Measurements from ENCODE around the gene DDB1.

Gene DDB1

DNA sequence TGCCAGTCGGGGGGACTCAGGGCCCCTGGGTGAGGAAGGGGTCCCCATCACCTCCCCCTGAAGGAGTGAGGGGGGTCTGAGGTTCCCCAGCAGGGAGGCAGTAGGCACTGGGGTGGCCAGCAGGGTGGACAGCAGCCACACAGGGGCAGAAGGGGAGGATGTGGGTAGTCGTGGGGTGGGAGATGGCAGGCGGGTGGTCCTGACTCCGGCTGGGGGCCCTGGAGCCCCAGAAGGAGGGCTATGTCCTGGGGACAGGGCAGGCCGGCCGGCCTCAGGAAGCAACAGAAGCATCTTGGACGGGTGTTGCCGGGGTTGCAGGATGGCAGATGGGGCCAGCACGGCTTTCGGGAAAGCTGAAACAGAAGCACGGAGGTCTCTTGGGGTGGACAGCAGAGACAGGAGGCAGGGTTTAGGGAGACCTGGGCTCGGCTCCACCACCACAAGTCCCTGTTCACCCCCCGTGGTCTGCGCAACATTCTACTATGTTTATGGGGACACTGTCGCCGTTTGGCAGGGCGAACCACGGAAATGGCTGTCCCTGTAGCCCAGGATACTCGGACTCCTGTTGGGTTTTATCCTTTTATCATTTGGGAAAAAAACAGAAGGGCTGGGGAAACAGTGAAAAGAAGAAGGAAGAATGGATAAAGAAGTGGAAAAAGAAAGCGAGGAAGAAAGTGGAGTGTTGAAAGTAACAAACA is 51.9 kb downstream of the DDB1 start:
- H3K27ac ChIP-seq (ENCODE audit: low read depth, low read length, poor library complexity, severe bottlenecking): no peak overlapping the region
- H3K4me3 ChIP-seq (ENCODE audit: low read depth, low read length, poor library complexity, severe bottlenecking): no peak overlapping the region
- no peaks in the 10 kb centered on the region for H3K9me3 ChIP-seq (ENCODE audit: low read length)
- no peaks in the 10 kb centered on the region for H3F3A ChIP-seq (ENCODE audit: insufficient read depth, low read length)
- no peak overlapping the region for H3K4me2 ChIP-seq (ENCODE audit: low read length)
- no peaks in the 10 kb centered on the region for H3K9me2 ChIP-seq (ENCODE audit: low read depth, low read length)
- no peaks in the 10 kb centered on the region; the same call in 1 of the 2 replicates for H3K36me3 ChIP-seq (ENCODE audit: insufficient read depth, low read length)
- H3K79me2 ChIP-seq (ENCODE audit: insufficient read depth, low read length): no peaks in the 10 kb centered on the region
- TF ChIP-seq EZH2 (IDR thresholded peaks at IDR 0.05; ENCODE audit: borderline replicate concordance, low read length) (no peak), CTCF (IDR thresholded peaks at IDR 0.05; ENCODE audit: low read length) (no peak)
- H4K20me1 ChIP-seq (ENCODE audit: insufficient read depth, low read length): no peaks in the 10 kb centered on the region
- H3K27me3 ChIP-seq (ENCODE audit: insufficient read depth, low read length): no peaks in the 10 kb centered on the region
- H3K9ac ChIP-seq (ENCODE audit: low read length): no peak overlapping the region
- no peaks in the 10 kb centered on the region for H3K4me1 ChIP-seq (ENCODE audit: insufficient read depth, low read length, severe bottlenecking)
- no peak overlapping the region for H2AFZ ChIP-seq (ENCODE audit: low read length)

DNA sequence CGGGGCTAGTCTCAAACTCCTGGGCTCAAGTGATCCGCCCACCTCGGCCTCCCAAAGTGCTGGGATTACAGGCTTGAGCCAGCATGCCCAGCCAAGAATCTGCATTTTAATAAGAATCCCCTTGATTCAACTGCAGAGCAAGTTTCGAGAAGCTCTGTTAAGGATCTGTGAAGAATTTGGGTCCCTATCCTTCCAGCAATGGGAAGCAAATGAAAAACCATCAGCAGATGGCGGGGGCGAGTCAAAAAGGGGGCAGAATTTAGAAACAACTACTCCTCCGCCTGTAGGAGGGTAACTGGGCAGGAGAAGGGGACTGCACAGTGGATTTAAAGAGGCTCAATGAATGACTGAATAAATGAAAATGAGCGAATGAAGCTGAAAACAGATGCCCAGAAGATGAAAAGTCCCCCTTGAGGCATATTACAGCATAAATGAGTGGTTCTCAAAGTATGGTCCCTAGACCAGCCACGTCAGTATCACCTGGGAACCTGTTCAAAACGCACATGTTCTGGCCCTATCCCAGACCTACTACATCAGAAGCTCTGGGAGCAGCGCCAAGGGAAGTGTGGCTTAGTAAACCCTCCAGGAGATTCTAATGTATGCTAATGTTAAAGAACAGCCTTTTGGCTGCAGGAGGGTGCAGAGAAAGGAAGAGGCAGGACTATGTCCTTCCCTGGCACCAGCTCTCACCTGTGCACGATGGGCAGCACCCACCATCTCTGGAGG is 52.8 kb downstream of the DDB1 start:
- Histone ChIP-seq H3K9ac (ENCODE audit: low read length) (no peak overlapping the region), H3K9me2 (ENCODE audit: low read depth, low read length) (no peaks in the 10 kb centered on the region), H4K20me1 (ENCODE audit: insufficient read depth, low read length) (no peaks in the 10 kb centered on the region), H2AFZ (ENCODE audit: low read length) (no peak overlapping the region), H3K4me1 (ENCODE audit: insufficient read depth, low read length, severe bottlenecking) (no peaks in the 10 kb centered on the region), H3K36me3 (ENCODE audit: insufficient read depth, low read length) (no peaks in the 10 kb centered on the region; the same call in 1 of the 2 replicates), H3K27ac (ENCODE audit: low read depth, low read length, poor library complexity, severe bottlenecking) (no peak overlapping the region), H3K9me3 (ENCODE audit: low read length) (no peaks in the 10 kb centered on the region), H3K79me2 (ENCODE audit: insufficient read depth, low read length) (no peaks in the 10 kb centered on the region), H3K27me3 (ENCODE audit: insufficient read depth, low read length) (no peaks in the 10 kb centered on the region), H3F3A (ENCODE audit: insufficient read depth, low read length) (no peaks in the 10 kb centered on the region), H3K4me3 (ENCODE audit: low read depth, low read length, poor library complexity, severe bottlenecking) (no peak overlapping the region), H3K4me2 (ENCODE audit: low read length) (no peak overlapping the region)
- TF ChIP-seq CTCF (IDR thresholded peaks at IDR 0.05; ENCODE audit: low read length) (no peak; the same call in 1 of the 2 replicates), EZH2 (IDR thresholded peaks at IDR 0.05; ENCODE audit: borderline replicate concordance, low read length) (no peak)

GRCh38 chr11:61278001-61278470 is 54.9 kb downstream of the DDB1 start:
- H3K27ac ChIP-seq (ENCODE audit: low read depth, low read length, poor library complexity, severe bottlenecking): no peak overlapping the region
- H4K20me1 ChIP-seq (ENCODE audit: insufficient read depth, low read length): no peaks in the 10 kb centered on the region
- H3K4me2 ChIP-seq (ENCODE audit: low read length): no peak overlapping the region
- H3K9me2 ChIP-seq (ENCODE audit: low read depth, low read length): no peaks in the 10 kb centered on the region
- H3F3A ChIP-seq (ENCODE audit: insufficient read depth, low read length): no peaks in the 10 kb centered on the region
- TF ChIP-seq CTCF (IDR thresholded peaks at IDR 0.05; ENCODE audit: low read length): no peak
- no peak for TF ChIP-seq EZH2 (IDR thresholded peaks at IDR 0.05; ENCODE audit: borderline replicate concordance, low read length)
- no peaks in the 10 kb centered on the region; the same call in 1 of the 2 replicates for H3K36me3 ChIP-seq (ENCODE audit: insufficient read depth, low read length)
- H3K79me2 ChIP-seq (ENCODE audit: insufficient read depth, low read length): no peaks in the 10 kb centered on the region
- H3K4me1 ChIP-seq (ENCODE audit: insufficient read depth, low read length, severe bottlenecking): no peaks in the 10 kb centered on the region
- no peak overlapping the region for H2AFZ ChIP-seq (ENCODE audit: low read length)
- no peaks in the 10 kb centered on the region for H3K9me3 ChIP-seq (ENCODE audit: low read length)
- no peak overlapping the region for H3K4me3 ChIP-seq (ENCODE audit: low read depth, low read length, poor library complexity, severe bottlenecking)
- no peaks in the 10 kb centered on the region for H3K27me3 ChIP-seq (ENCODE audit: insufficient read depth, low read length)
- H3K9ac ChIP-seq (ENCODE audit: low read length): no peak overlapping the region

All from OCI-LY1 (cell line).